GM21526 (cell line): ENCODE measurements around the gene GNG10.
"Not testable (repeated sequence)": the region's sequence is repeated elsewhere in the genome, so short reads cannot be mapped to it uniquely, and the experiment has no call there.

ENCODE experiments used
- ATAC-seq: cut with Tn5 transposase; IDR thresholded peaks from one replicate; pipeline ENCODE4 v1.9.1; 2021; ENCODE audit warnings: moderate library complexity; ENCODE audit not compliant: unreplicated experiment, low FRiP score

The GNG10 gene

DNA sequence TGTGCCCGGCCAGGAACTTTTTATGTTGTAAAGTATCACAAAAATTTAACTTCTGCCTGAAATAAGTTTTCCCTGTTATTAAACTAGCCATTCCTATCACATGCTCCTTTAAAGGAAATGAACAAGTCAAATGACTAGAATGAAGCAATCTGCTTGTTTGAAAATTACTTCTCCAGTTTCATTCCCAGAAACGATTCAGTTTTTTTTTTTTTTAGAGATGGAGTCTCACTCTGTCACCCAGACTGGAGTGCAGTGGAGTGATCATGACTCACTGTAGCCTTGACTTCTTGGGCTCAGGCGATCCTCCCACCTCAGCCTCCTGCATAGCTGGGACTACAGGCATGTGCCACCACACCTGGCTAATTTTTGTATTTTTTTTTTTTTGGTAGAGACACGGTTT lies 13.3 kb upstream of the GNG10 start:
- no peak for ATAC-seq

- no peak for ATAC-seq
Measured at GRCh38 chr9:111649016-111649415, 12.4 kb upstream of the GNG10 start.

- ATAC-seq: no peak
Measured at GRCh38 chr9:111657051-111657450, 4.4 kb upstream of the GNG10 start.

- no peak for ATAC-seq
Measured at GRCh38 chr9:111658943-111659342, 2.5 kb upstream of the GNG10 start.

- ATAC-seq: no peak
Measured at GRCh38 chr9:111659691-111660090, 1.7 kb upstream of the GNG10 start.

- peak; percentile 34 for ATAC-seq
Measured at GRCh38 chr9:111661802-111662521, 557 bp downstream of the GNG10 start.

DNA sequence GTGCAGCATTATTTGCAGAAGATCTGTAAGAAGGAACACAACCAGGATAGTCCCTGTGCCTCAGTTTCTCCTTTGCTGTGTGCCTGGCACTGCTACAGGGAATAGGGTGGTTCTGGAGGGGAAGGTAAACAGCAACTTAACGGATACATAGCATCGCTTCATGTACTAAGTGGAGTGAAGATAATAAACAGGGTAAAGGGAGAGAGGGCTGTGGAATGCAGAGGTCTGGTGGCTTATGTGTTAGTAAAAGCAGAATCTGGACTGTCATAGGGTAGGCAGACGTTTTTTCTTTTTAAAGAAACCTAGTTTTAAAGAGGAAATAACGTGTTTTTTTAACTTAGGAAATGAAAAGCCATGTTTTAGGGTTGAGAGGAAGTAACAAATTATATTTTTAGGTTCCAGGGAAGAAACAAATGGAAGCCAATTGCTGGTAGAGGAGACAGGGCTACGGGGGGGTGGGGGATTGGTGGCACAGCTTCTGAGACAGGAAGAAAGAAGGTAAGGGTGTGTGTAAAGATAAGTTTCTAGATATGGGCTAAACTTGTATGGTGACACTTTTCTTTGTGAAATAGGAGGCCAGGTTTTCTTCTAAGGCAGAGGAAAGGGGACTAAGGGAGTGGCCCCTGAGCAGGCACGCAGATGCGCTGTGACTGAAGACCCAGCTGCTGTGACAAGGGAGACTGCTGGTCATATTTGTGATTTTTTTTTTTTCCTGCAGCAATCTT lies 1.3 kb downstream of the GNG10 start:
- no peak for ATAC-seq

DNA sequence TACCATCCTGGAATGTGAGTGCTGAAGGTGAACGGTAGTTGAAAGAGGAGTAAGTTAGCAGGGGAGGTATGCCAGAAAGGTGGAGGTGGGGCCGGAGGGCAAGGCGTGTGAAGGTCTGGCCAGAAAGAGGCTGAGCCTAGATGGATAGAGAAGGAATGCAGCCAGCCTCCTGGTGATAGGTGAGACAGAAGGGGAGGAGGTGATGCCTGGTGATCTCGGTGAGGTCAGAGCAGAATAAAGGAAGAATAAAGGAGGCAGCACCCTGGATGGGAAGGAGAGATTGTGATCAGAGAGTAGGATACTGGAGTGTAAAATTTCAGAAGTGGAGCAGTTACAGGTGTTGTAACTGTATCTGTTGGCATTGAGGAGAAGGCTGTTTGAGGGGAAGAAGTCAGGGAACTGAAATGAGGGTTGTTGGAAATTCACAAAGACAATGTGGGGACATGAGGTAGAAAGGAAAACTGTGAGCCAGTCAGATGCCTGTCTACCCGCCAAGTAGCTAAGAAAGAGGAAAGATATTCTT lies 2.0 kb downstream of the GNG10 start:
- no peak for ATAC-seq

GRCh38 chr9:111668026-111668573 lies 6.7 kb downstream of the GNG10 start:
- no peak for ATAC-seq

DNA sequence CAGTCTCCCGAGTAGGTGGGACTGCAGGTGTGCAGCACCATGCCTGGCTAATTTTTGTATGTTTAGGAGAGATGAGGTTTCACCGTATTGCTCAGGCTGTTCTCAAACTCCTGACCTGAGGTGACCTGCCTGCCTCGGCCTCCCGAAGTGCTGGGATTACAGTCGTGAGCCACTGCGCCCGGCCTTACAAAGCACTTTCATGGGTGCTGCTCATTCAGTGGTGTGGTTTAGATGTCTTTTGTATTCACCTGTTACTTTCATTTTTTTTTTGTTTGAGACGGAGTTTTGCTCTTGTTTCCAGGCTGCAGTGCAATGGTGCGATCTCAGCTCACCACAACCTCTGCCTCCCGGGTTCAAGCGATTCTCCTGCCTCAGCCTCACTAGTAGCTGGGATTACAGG lies 7.2 kb downstream of the GNG10 start:
- ATAC-seq: not testable (repeated sequence)

- no peak for ATAC-seq
Measured at GRCh38 chr9:111674319-111674718, 12.9 kb downstream of the GNG10 start.

DNA sequence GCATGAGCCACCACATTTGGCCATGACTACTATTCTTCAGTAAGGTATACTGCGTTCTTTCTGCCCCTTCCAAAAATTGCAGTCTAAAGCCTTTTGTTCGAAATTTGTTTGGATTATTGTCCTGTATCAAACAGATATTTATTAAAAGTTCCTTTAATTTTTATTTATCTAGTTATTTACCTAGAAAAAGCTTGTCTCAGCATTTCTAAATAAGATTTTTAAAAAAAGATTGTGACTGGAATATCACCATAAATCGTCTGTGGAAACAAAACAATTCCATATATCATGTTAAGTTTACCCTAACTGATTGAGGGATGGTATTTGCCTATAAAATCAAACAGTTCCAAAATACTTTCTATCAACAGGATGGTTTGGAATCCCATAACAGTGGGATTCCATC lies 14.7 kb downstream of the GNG10 start:
- no peak for ATAC-seq

DNA sequence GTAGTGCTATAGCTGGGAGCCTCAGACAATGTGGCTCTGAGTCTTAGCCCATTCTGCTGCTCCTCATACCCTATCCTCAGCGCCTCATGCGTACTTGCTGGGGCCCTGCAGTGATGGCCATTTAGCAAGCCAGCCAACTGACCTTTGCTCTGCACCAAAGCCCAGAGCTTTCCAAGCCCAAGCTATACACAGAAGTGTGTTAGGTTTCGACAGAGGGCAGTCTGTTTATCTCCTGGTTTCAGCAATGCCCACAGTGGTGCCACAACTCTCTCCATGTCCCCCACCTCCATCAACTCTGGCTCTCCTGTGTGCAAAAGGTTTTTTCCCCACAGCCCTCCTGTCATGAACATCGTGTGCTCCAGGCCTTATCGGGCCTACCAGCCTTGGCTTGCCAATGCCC lies 16.9 kb downstream of the GNG10 start:
- no peak for ATAC-seq

- ATAC-seq: no peak
Measured at GRCh38 chr9:111679199-111679598, 17.8 kb downstream of the GNG10 start.

GRCh38 chr9:111683392-111683791 lies 22.0 kb downstream of the GNG10 start:
- ATAC-seq: no peak

DNA sequence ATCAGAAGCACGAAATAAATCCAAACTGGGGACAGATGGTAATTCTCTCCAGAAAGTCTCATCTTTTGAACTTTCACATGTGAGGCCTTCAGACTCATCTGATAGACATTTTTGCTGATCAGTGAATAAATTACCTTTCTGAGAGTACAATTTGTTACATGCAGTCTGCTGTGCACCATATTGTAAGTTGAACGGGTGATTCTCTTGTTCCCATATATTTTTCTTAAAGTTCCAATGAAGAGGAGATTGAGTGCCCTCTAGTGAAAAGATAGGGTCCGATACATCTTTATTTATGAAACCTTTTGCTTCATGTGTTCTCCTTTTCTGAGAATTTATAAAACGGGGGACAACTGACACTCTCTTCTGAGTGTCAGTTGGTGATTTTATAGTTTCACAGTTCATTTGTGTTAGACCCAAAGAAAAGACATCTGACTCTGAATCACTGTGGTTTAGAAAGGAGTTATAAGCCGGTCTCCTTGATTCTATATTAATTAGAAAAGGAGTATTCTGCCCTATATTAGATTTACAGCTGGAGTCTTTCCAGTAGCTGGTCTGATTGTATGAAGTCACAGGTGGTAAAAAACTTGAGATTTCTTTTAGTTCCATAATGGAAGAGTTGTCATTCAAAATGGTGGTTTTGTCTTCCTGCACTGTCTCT lies 30.4 kb downstream of the GNG10 start:
- ATAC-seq: no peak

- no peak for ATAC-seq
Measured at GRCh38 chr9:111696796-111697195, 35.4 kb downstream of the GNG10 start.

GRCh38 chr9:111700776-111701175 lies 39.4 kb downstream of the GNG10 start:
- no peak for ATAC-seq

- no peak for ATAC-seq
Measured at GRCh38 chr9:111704503-111704902, 43.1 kb downstream of the GNG10 start.

GRCh38 chr9:111711548-111711947 lies 50.1 kb downstream of the GNG10 start:
- ATAC-seq: no peak

- ATAC-seq: no peak
Measured at GRCh38 chr9:111712369-111712768, 51.0 kb downstream of the GNG10 start.
